ENCODE measurements around the gene UBD. TPM values are rescaled to one million over a fixed set of nuclear protein-coding genes. Genes with fewer than 3 reads are reported as not detected.
A peak's percentile ranks its signal among the peaks of the same experiment; 100 is the strongest.

Gene UBD
- total RNA-seq, 1 experiment from 2014 or later: not detected

DNA sequence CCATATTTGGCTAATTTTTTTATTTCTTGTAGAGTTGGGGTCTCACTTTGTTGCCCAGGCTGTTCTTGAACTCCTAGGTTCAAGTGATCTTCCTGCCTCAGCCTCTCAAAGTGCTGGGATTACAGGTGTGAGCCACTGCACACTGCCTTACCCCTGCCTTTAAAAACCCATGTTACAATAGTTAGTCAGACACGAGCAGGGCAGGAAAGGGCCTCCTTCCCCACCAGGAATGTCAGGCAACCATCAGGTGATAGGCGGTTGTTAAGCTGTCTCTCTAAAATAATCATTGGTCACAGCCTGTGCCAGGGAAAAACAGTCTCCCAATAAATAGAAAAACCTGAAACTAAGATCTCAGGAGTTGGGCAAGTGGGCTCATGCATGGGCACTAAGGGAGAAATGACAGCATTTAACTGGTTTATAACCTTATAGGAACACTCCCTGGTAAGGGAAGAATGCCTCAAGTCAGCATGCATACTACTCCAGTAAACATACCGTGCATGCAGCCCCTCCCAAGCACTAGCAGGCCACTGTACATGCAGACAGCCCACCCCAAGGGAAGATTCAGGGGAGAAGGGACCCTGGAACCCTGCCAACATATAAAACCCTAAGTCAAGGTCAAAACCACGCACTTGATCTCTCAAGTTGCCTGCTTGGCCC, 33.8 kb upstream of the UBD start:
- H3K27ac Mint-ChIP-seq: peak overlapping the region in 1 of 3 experiments; percentile 26; a peak in 1 of 7 replicates
- no peaks in the 10 kb centered on the region for H3K79me2 ChIP-seq (ENCODE audit: insufficient read depth, low read length)
- H4K91ac ChIP-seq (ENCODE audit: insufficient read length, low read depth, low read length): no peak overlapping the region
- H2BK20ac ChIP-seq (ENCODE audit: low read depth, low read length, poor library complexity, severe bottlenecking): no peak overlapping the region
- peaks cover 14 to 22% of the 10 kb centered on the region in 2 experiments for H3K4me1 Mint-ChIP-seq
- no peak overlapping the region for H4K8ac ChIP-seq (replicated peaks; ENCODE audit: insufficient read length, low read depth, low read length)
- no peak overlapping the region for H3K4me2 ChIP-seq (ENCODE audit: insufficient read depth, insufficient read length, low read length)
- no peak overlapping the region for H3K14ac ChIP-seq (ENCODE audit: insufficient read depth, low read length)
- peaks cover 0 to 4% (median 3%) of the 10 kb centered on the region in 3 experiments; a peak in 3 of 7 replicates for H3K36me3 Mint-ChIP-seq (ENCODE audit: insufficient read depth in 1 of 3, low read depth in 3 of 3)
- H3K4me3 Mint-ChIP-seq: no peak overlapping the region
- no peak overlapping the region for H3K9ac ChIP-seq (ENCODE audit: extremely low read depth, insufficient read length, low read length)
- no peak overlapping the region for H3T11ph ChIP-seq (ENCODE audit: low read length)
- no peak overlapping the region for H2BK12ac ChIP-seq (ENCODE audit: insufficient read length, low read depth, low read length)
- H2BK15ac ChIP-seq (ENCODE audit: low read depth, low read length): no peak overlapping the region
- no CpG with 5 or more reads among the region's 4 CpGs for WGBS (ENCODE audit: extremely low coverage, insufficient read length, low lambda C conversion rate)
- H3K9me3 ChIP-seq (ENCODE audit: control insufficient read depth, low read depth, low read length): no peaks in the 10 kb centered on the region
- no peak overlapping the region for H3K23ac ChIP-seq (ENCODE audit: insufficient read length, low read depth, low read length)
- no peaks in the 10 kb centered on the region for H3K27me3 ChIP-seq (ENCODE audit: insufficient read depth, low read length)
- H3K56ac ChIP-seq (ENCODE audit: insufficient read length, low read depth, low read length): no peak overlapping the region
- no peak overlapping the region for H2AFZ ChIP-seq (ENCODE audit: low read length)
- no peaks in the 10 kb centered on the region for H4K20me1 ChIP-seq (ENCODE audit: control insufficient read depth, insufficient read depth, insufficient read length)
- TF ChIP-seq, protein P1, sequence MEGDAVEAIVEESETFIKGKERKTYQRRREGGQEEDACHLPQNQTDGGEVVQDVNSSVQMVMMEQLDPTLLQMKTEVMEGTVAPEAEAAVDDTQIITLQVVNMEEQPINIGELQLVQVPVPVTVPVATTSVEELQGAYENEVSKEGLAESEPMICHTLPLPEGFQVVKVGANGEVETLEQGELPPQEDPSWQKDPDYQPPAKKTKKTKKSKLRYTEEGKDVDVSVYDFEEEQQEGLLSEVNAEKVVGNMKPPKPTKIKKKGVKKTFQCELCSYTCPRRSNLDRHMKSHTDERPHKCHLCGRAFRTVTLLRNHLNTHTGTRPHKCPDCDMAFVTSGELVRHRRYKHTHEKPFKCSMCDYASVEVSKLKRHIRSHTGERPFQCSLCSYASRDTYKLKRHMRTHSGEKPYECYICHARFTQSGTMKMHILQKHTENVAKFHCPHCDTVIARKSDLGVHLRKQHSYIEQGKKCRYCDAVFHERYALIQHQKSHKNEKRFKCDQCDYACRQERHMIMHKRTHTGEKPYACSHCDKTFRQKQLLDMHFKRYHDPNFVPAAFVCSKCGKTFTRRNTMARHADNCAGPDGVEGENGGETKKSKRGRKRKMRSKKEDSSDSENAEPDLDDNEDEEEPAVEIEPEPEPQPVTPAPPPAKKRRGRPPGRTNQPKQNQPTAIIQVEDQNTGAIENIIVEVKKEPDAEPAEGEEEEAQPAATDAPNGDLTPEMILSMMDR (conservative IDR thresholded peaks at IDR 0.05): no peak
- DNase-seq: no peak
- no peak overlapping the region for H4K5ac ChIP-seq (ENCODE audit: insufficient read length, low read depth, low read length)
- H2BK120ac ChIP-seq (ENCODE audit: low read depth, low read length, poor library complexity, severe bottlenecking): no peak overlapping the region
- H2BK5ac ChIP-seq (ENCODE audit: insufficient read length, low read length): no peak overlapping the region
- 0 out of 2 replicates have a peak, but pooled peaks cover 3% of the 10 kb centered on the region for H3K4me1 ChIP-seq (ENCODE audit: insufficient read depth, low read length)
- H3K18ac ChIP-seq (ENCODE audit: insufficient read length, low read depth, low read length): no peak overlapping the region
- no peaks in the 10 kb centered on the region for H3K27me3 Mint-ChIP-seq (ENCODE audit: low read depth)
- H3K27ac ChIP-seq (ENCODE audit: insufficient read length, low read depth, low read length): no peak overlapping the region
- H3K4ac ChIP-seq (ENCODE audit: low read depth, low read length): no peak overlapping the region
- no peaks in the 10 kb centered on the region for H3K79me1 ChIP-seq (ENCODE audit: insufficient read depth, low read depth, low read length, poor library complexity, severe bottlenecking)
- no peaks in the 10 kb centered on the region for H3K23me2 ChIP-seq (ENCODE audit: insufficient read length, low read depth, low read length, poor library complexity, severe bottlenecking)
- no peaks in the 10 kb centered on the region; a peak in 1 of 5 replicates for H3K9me3 Mint-ChIP-seq
- no peak overlapping the region for H2AK5ac ChIP-seq (ENCODE audit: insufficient read length, low read length)

Data from H9 (cell line).